NCI-H524 treated with DMSO at 0.1 percent for 48 hours (cell line): Measurements from ENCODE around the gene AURKAIP1.
A peak's percentile ranks its signal among the peaks of the same experiment; 100 is the strongest.

Source experiments
- DNase-seq: peaks from one replicate; lab custom pipeline; 2025; lab: John Stamatoyannopoulos, UW

Gene AURKAIP1

GRCh38 chr1:1333551-1334241 lies 41.3 kb downstream of the AURKAIP1 start:
- DNase-seq = no peak

DNA sequence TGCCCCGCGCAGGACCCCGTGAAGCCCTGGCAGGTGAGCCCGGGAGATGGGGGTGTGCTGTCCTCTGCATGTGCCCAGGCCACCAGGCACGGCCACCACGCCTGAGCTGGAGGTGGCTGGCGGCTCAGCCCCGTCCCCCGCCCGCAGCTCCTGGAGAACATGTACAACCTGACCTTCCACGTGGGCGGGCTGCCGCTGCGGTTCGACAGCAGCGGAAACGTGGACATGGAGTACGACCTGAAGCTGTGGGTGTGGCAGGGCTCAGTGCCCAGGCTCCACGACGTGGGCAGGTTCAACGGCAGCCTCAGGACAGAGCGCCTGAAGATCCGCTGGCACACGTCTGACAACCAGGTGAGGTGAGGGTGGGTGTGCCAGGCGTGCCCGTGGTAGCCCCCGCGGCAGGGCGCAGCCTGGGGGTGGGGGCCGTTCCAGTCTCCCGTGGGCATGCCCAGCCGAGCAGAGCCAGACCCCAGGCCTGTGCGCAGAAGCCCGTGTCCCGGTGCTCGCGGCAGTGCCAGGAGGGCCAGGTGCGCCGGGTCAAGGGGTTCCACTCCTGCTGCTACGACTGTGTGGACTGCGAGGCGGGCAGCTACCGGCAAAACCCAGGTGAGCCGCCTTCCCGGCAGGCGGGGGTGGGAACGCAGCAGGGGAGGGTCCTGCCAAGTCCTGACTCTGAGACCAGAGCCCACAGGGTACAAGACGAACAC lies 42.1 kb downstream of the AURKAIP1 start:
- no peak for DNase-seq

- DNase-seq = no peak
These were observed 42.8 kb downstream of the AURKAIP1 start for GRCh38 chr1:1332031-1332755.

- no peak for DNase-seq
These were observed 43.7 kb downstream of the AURKAIP1 start, which contains the start of gene TAS1R3 for GRCh38 chr1:1331068-1331965. Gene TAS1R3 (plus strand): TSS chr1:1331280. CDS start chr1:1331346, 66 bp downstream.

DNA sequence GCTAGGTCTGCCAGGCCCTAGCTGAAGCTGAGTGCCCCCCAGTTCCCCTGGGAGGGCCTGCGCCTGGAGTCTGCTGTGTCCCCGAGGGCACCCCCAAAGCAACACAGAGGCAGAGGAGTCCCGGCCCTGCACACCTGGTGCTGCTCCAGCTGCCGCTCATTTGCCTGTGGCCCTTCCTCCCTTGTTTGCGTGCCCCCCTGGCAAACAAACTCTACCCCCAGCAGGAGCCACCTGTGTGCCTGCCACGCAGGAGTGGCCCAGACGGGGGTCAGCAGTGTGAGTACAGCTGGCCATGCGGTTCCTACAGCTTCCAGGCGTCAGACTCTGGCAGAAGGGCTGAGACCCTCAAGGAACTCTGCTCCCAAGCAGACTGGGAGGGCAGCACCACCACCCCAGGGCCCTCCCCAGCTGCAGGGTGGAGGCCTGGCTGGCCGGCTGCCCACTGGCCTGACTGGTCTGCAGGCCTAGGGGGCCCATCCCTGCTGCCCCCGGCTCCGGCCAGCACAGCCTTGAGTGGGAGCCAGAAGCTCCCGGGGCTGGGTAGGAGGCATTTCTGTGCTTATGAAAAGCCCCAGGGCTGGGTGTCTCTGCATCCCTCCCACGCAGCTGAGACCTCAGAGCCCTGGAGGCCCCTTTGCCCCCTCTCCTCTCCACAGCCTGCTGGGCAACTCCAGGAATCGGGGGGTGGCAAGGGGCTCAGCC lies 44.5 kb downstream of the AURKAIP1 start:
- no peak for DNase-seq

DNA sequence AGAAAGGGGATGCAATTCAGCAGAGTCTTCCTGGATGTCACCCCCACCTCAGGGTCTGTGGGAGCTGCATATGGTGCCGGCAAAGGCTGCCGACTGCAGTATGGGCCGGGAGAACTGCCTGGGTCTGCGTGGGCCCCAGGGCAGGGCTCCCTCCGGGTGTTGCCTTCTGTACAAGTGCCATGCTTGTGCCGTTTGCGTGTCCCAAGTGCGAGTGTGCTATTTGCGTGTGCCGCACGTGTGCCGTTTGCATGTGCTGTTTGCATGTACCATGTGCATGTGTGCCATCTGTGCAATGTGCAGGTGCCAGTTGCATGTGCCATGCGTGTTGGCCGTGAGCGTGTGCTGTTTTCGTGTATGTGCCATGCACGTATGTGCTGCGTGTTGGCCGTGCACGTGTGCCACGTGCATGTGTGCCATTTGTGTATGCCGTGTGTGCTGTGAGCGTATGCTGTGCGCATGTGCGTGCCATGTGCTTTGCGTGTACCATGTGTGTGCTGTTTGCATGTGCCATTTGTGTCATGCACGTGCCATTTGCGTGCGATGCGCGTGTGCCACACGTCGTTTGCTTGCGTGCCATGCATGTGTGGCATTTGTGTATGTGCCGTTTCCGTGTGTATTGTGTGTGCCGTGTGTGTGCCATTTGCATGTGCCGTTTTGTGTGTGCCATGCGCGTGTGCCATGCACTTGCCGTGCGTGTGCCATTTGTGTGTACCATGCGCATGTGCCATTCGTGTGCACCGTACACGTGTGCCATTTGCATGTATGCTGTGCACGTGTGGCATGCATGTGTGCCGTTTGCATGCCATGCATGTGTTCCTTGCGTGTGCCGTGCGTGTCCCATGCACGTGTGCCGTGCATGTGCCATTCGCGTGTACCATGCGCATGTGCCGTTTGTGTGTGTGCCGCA lies 45.5 kb downstream of the AURKAIP1 start:
- DNase-seq = no peak

- DNase-seq = no peak
These were observed 46.8 kb downstream of the AURKAIP1 start for GRCh38 chr1:1328254-1328653.

GRCh38 chr1:1327291-1327690 lies 47.7 kb downstream of the AURKAIP1 start:
- no peak for DNase-seq

DNA sequence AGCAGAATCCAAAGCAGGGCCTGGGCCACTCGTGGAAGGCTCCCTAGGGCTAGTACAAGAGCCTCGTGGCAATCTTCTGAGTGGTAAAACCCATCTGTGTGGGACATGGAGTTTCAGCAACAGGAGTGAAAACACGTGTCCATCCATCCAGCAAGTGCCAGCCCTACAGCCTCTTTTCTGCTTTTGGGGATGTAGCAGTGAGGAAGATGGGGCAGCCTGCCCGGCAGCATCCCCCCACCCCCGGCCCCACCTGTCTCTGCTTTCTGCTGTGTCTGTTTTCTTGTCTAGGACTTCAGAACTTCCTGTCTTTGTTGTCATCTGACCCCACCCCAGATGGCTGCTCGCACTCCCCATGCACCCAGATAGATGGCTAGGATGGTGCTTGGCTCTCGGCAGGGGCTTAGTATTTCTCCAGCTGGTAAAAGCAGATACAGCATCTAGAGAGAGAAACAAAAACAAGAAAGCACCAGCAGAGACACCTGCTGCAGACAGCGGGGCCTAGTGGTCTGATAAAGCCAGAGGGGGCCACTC lies 48.9 kb downstream of the AURKAIP1 start:
- no peak for DNase-seq

GRCh38 chr1:1325288-1326074 lies 49.5 kb downstream of the AURKAIP1 start:
- DNase-seq = no peak

GRCh38 chr1:1324524-1325287 lies 50.3 kb downstream of the AURKAIP1 start, which contains the start of the genes CPTP and INTS11:
Gene CPTP (plus strand): TSS chr1:1324802. CDS start chr1:1326911, 2,109 bp downstream.
Gene INTS11 (minus strand): TSS chr1:1324660. CDS start chr1:1324608, 52 bp downstream.
- DNase-seq = peak; percentile 12

- no peak for DNase-seq
These were observed 50.9 kb downstream of the AURKAIP1 start for GRCh38 chr1:1324084-1324523.
